A673 (cell line): Measurements from ENCODE around the gene ADRA2C. TPM values are rescaled to one million over a fixed set of nuclear protein-coding genes. Genes with fewer than 3 reads are reported as not detected.

ENCODE experiments used
- BruUV-seq: library from RNA; stranded (reverse); fragments of 400-500 nt; replicated peaks from 2 replicates; lab custom pipeline; 2021; lab: Mats Ljungman, UMichigan
- CTCF ChIA-PET: fragments of 300-600 bp; sonication (Branson Sonifier 250); formaldehyde crosslinking; loops from one replicate; lab custom pipeline; 2022; ENCODE audit warnings: antibody characterized with exemption; lab: Charles Lee
- POLR2A ChIA-PET: fragments of 300-600 bp; sonication (Branson Sonifier 250); formaldehyde crosslinking; loops from one replicate; lab custom pipeline; 2022; ENCODE audit warnings: antibody characterized with exemption; ENCODE audit not compliant: low non-redundant PET; lab: Charles Lee
- DNase-seq: peaks from one replicate; pipeline ENCODE4 v3.0.0-alpha.2; 2015; ENCODE audit warnings: low spot score
- H3K27ac ChIP-seq: fragments of 200-600 bp; sonication (generic); 2 replicates; pipeline ENCODE4 v1.5.1; 2016; ENCODE audit warnings: mixed run types, low read depth, mild to moderate bottlenecking, mixed read lengths, antibody characterized with exemption, low read length; ENCODE audit not compliant: poor library complexity, severe bottlenecking
- H3K27me3 ChIP-seq: fragments of 200-600 bp; sonication (generic); replicated peaks from 2 replicates; pipeline ENCODE4 v1.6.1; 2017; ENCODE audit warnings: mixed run types, low read depth, mild to moderate bottlenecking, mixed read lengths, antibody characterized with exemption, low read length; ENCODE audit not compliant: insufficient read depth, poor library complexity
- H3K36me3 ChIP-seq: fragments of 200-600 bp; sonication (generic); 2 replicates; pipeline ENCODE4 v1.6.1; 2016; ENCODE audit warnings: mixed run types, mild to moderate bottlenecking, mixed read lengths, antibody characterized with exemption, low read length; ENCODE audit not compliant: insufficient read depth, poor library complexity, severe bottlenecking
- H3K4me1 ChIP-seq: fragments of 200-600 bp; sonication (generic); 2 replicates; pipeline ENCODE4 v1.6.1; 2017; ENCODE audit warnings: mixed run types, mild to moderate bottlenecking, mixed read lengths, antibody characterized with exemption, low read length; ENCODE audit not compliant: insufficient read depth, poor library complexity, severe bottlenecking
- H3K4me3 ChIP-seq: fragments of 200-600 bp; sonication (generic); 2 replicates; pipeline ENCODE4 v1.5.1; 2016; ENCODE audit warnings: low read depth, mixed run types, mild to moderate bottlenecking, mixed read lengths, low read length; ENCODE audit not compliant: poor library complexity, severe bottlenecking
- H3K9me3 ChIP-seq: fragments of 200-600 bp; sonication (generic); 2 replicates; pipeline ENCODE4 v1.6.1; 2016; ENCODE audit warnings: mixed run types, low read depth, mild to moderate bottlenecking, mixed read lengths, antibody characterized with exemption, low read length; ENCODE audit not compliant: poor library complexity, severe bottlenecking
- CTCF ChIP-seq: fragments of 300-800, 200-600 bp; sonication (generic); conservative IDR thresholded peaks from 2 replicates; pipeline ENCODE4 v1.5.1; 2017; ENCODE audit warnings: low read depth, mild to moderate bottlenecking, antibody characterized with exemption, low read length, moderate library complexity, mixed read lengths
- EZH2 ChIP-seq: fragments of 200-600 bp; sonication (generic); IDR thresholded peaks from 2 replicates; pipeline ENCODE4 v1.6.1; 2017; ENCODE audit warnings: borderline replicate concordance, low read depth, mild to moderate bottlenecking, mixed read lengths, antibody characterized with exemption, low read length; ENCODE audit not compliant: poor library complexity, severe bottlenecking
- intact Hi-C: fragments of 100-400 bp; cut with micrococcal nuclease; formaldehyde crosslinking; loops from one replicate; pipeline ENCODE4 v1.10.0; 2022; ENCODE audit not compliant: unreplicated experiment
- total RNA-seq: library from RNA; stranded (reverse); gene quantifications from 2 replicates; pipeline ENCODE4 v1.2.3, GENCODE V29; 2021

ADRA2C gene
- total RNA-seq, 1 experiment from 2014 or later: 14.8 TPM

- no peak overlapping the region for H3K4me3 ChIP-seq
- intact Hi-C loops: no loop called here
- TF ChIP-seq EZH2 (no peak), CTCF (no peak)
- ChIA-PET CTCF (no interaction called here), POLR2A (no interaction called here)
- H3K27ac ChIP-seq: peak overlapping the region; percentile 37
- peaks cover 7% of the 10 kb centered on the region for H3K27me3 ChIP-seq
- H3K4me1 ChIP-seq: peaks cover 9% of the 10 kb centered on the region
- no TSS peak for BruUV-seq
- DNase-seq: peak; percentile 34
- no peaks in the 10 kb centered on the region for H3K36me3 ChIP-seq
- no peaks in the 10 kb centered on the region for H3K9me3 ChIP-seq
These were observed 36.6 kb downstream of the ADRA2C start for GRCh38 chr4:3802571-3803474.

DNA sequence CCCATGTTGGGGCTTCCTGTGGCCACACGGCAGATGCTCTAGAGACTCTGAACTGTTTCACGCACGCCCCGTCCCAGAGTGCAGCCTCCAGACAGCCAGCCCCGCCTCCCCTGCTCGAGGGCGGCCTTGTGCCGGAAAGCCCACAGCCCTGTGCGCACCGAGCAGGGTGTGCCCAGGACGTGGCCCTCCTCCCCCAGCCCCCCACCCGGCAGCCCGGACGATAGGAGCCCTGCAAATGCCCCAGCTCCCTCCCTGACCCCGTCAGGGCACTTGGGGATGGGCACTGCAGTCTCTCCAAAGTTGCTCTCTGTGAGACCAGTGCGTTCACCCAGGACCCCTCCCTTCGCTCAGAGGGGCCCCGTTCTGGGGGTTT is 37.3 kb downstream of the ADRA2C start:
- Histone ChIP-seq H3K9me3 (no peaks in the 10 kb centered on the region), H3K27ac (peak overlapping the region; percentile 37), H3K4me3 (no peak overlapping the region), H3K4me1 (peaks cover 15% of the 10 kb centered on the region), H3K27me3 (peaks cover 7% of the 10 kb centered on the region), H3K36me3 (no peaks in the 10 kb centered on the region)
- ChIA-PET POLR2A (interaction anchor here (0.9 kb wide), 1 partner anchor 35 kb away, joined by 14 read pairs; no protein-coding TSS in a partner anchor), CTCF (no interaction called here)
- TF ChIP-seq EZH2: no peak
- no peak for TF ChIP-seq CTCF
- DNase-seq: no peak
- BruUV-seq: no TSS peak
- intact Hi-C loops: no loop called here

- H3K27me3 ChIP-seq: peaks cover 7% of the 10 kb centered on the region
- H3K36me3 ChIP-seq: no peaks in the 10 kb centered on the region
- no peak overlapping the region for H3K27ac ChIP-seq
- CTCF ChIA-PET: no interaction called here
- no peak for DNase-seq
- intact Hi-C loops: no loop called here
- TF ChIP-seq EZH2: no peak
- TF ChIP-seq CTCF: no peak
- BruUV-seq: no TSS peak
- H3K9me3 ChIP-seq: no peaks in the 10 kb centered on the region
- H3K4me3 ChIP-seq: no peak overlapping the region
- POLR2A ChIA-PET: interaction anchor here (0.9 kb wide), 1 partner anchor 36 kb away, joined by 14 read pairs; no protein-coding TSS in a partner anchor
- H3K4me1 ChIP-seq: peaks cover 19% of the 10 kb centered on the region
These were observed 37.8 kb downstream of the ADRA2C start for GRCh38 chr4:3803946-3804345.
